HG02763 (cell line): Measurements from ENCODE around the gene CDX2.

Experiments used
- ATAC-seq: cut with Tn5 transposase; IDR thresholded peaks from one replicate; pipeline ENCODE4 v1.9.1; 2021; ENCODE audit warnings: mild to moderate bottlenecking, moderate library complexity; ENCODE audit not compliant: unreplicated experiment

CDX2 gene

GRCh38 chr13:27919659-27919933 lies 49.5 kb downstream of the CDX2 start:
- ATAC-seq: no peak

GRCh38 chr13:27918918-27919658 lies 50.0 kb downstream of the CDX2 start:
- no peak for ATAC-seq

- ATAC-seq: no peak
Measured at GRCh38 chr13:27918041-27918917, 50.8 kb downstream of the CDX2 start.

- no peak for ATAC-seq
Measured at GRCh38 chr13:27917121-27917947, 51.8 kb downstream of the CDX2 start.

- no peak for ATAC-seq
Measured at GRCh38 chr13:27915301-27916207, 53.6 kb downstream of the CDX2 start.

GRCh38 chr13:27913160-27913559 lies 56.0 kb downstream of the CDX2 start:
- ATAC-seq: no peak

GRCh38 chr13:27911521-27911920 lies 57.6 kb downstream of the CDX2 start:
- ATAC-seq: no peak
